ENCODE data around the gene RCBTB2. TPM values are rescaled to one million over a fixed set of nuclear protein-coding genes. Genes with fewer than 3 reads are reported as not detected.

The RCBTB2 gene
- total RNA-seq, 1 experiment from 2014 or later = 1.1 TPM

- no peak for DNase-seq
- Mint-ChIP-seq H3K27ac (ENCODE audit: unreplicated experiment) (no peak overlapping the region), H3K36me3 (ENCODE audit: insufficient read depth, unreplicated experiment) (no peaks in the 10 kb centered on the region), H3K27me3 (ENCODE audit: insufficient read depth, unreplicated experiment) (no peaks in the 10 kb centered on the region), H3K9me3 (ENCODE audit: unreplicated experiment) (no peaks in the 10 kb centered on the region), H3K4me3 (ENCODE audit: unreplicated experiment) (no peak overlapping the region), H3K4me1 (ENCODE audit: low read depth, unreplicated experiment) (no peaks in the 10 kb centered on the region)
- no peaks in the 10 kb centered on the region for H3K9me3 ChIP-seq
- no peaks in the 10 kb centered on the region for H3K36me3 ChIP-seq (ENCODE audit: control insufficient read depth, insufficient read depth, low read length)
- no peaks in the 10 kb centered on the region for H3K4me1 ChIP-seq
- ChIA-PET CTCF (no interaction called here), POLR2A (no interaction called here)
- BruUV-seq (replicated peaks) = no TSS peak
- no peaks in the 10 kb centered on the region for H3K27me3 ChIP-seq (replicated peaks; ENCODE audit: control insufficient read depth, insufficient read depth, low read length)
- no peak overlapping the region for H3K4me3 ChIP-seq (ENCODE audit: low read depth, low read length)
- intact Hi-C loops (cut with micrococcal nuclease; ENCODE audit: unreplicated experiment) = no loop called here
- no peak for TF ChIP-seq CTCF (IDR thresholded peaks at IDR 0.05; ENCODE audit: insufficient read depth in 1 of 2, low read depth in 1 of 2, low read length in 1 of 2, severe bottlenecking in 1 of 2, unreplicated experiment in 1 of 2)
Observed at GRCh38 chr13:48494874-48495273, 38.0 kb downstream of the RCBTB2 start.

GRCh38 chr13:48493851-48494250 lies 39.0 kb downstream of the RCBTB2 start:
- BruUV-seq (replicated peaks) = no TSS peak
- no peak overlapping the region for H3K27ac Mint-ChIP-seq (ENCODE audit: unreplicated experiment)
- no peaks in the 10 kb centered on the region for H3K4me1 Mint-ChIP-seq (ENCODE audit: low read depth, unreplicated experiment)
- H3K27me3 Mint-ChIP-seq (ENCODE audit: insufficient read depth, unreplicated experiment) = no peaks in the 10 kb centered on the region
- Histone ChIP-seq H3K4me3 (ENCODE audit: low read depth, low read length) (no peak overlapping the region), H3K9me3 (no peaks in the 10 kb centered on the region), H3K36me3 (ENCODE audit: control insufficient read depth, insufficient read depth, low read length) (no peaks in the 10 kb centered on the region), H3K4me1 (no peaks in the 10 kb centered on the region), H3K27me3 (replicated peaks; ENCODE audit: control insufficient read depth, insufficient read depth, low read length) (no peaks in the 10 kb centered on the region)
- no peak overlapping the region for H3K4me3 Mint-ChIP-seq (ENCODE audit: unreplicated experiment)
- H3K36me3 Mint-ChIP-seq (ENCODE audit: insufficient read depth, unreplicated experiment) = no peaks in the 10 kb centered on the region
- ChIA-PET CTCF (no interaction called here), POLR2A (no interaction called here)
- no peak for TF ChIP-seq CTCF (IDR thresholded peaks at IDR 0.05; ENCODE audit: insufficient read depth in 1 of 2, low read depth in 1 of 2, low read length in 1 of 2, severe bottlenecking in 1 of 2, unreplicated experiment in 1 of 2)
- DNase-seq = no peak
- no peaks in the 10 kb centered on the region for H3K9me3 Mint-ChIP-seq (ENCODE audit: unreplicated experiment)
- intact Hi-C loops (cut with micrococcal nuclease; ENCODE audit: unreplicated experiment) = no loop called here

GRCh38 chr13:48493066-48493765 lies 39.7 kb downstream of the RCBTB2 start:
- Mint-ChIP-seq H3K4me3 (ENCODE audit: unreplicated experiment) (no peak overlapping the region), H3K27me3 (ENCODE audit: insufficient read depth, unreplicated experiment) (no peaks in the 10 kb centered on the region), H3K9me3 (ENCODE audit: unreplicated experiment) (no peaks in the 10 kb centered on the region), H3K36me3 (ENCODE audit: insufficient read depth, unreplicated experiment) (no peaks in the 10 kb centered on the region), H3K27ac (ENCODE audit: unreplicated experiment) (no peak overlapping the region), H3K4me1 (ENCODE audit: low read depth, unreplicated experiment) (no peaks in the 10 kb centered on the region)
- Histone ChIP-seq H3K4me3 (ENCODE audit: low read depth, low read length) (no peak overlapping the region), H3K27me3 (replicated peaks; ENCODE audit: control insufficient read depth, insufficient read depth, low read length) (no peaks in the 10 kb centered on the region), H3K4me1 (no peaks in the 10 kb centered on the region), H3K36me3 (ENCODE audit: control insufficient read depth, insufficient read depth, low read length) (no peaks in the 10 kb centered on the region), H3K9me3 (no peaks in the 10 kb centered on the region)
- BruUV-seq (replicated peaks) = no TSS peak
- ChIA-PET POLR2A (no interaction called here), CTCF (no interaction called here)
- DNase-seq = no peak
- intact Hi-C loops (cut with micrococcal nuclease; ENCODE audit: unreplicated experiment) = no loop called here
- no peak for TF ChIP-seq CTCF (IDR thresholded peaks at IDR 0.05; ENCODE audit: insufficient read depth in 1 of 2, low read depth in 1 of 2, low read length in 1 of 2, severe bottlenecking in 1 of 2, unreplicated experiment in 1 of 2)

All from Caco-2 (cell line).